C4-2B (cell line): ENCODE measurements around the gene SELENOS.

Source experiments
- CTCF ChIP-seq: fragments of 450-650 bp; conservative IDR thresholded peaks from 2 replicates; pipeline ENCODE4 v1.5.1; 2017; ENCODE audit warnings: mild to moderate bottlenecking
- ZFX ChIP-seq: fragments of 450-650 bp; IDR thresholded peaks from 2 replicates; pipeline ENCODE4 v1.6.1; 2017

- no peak for TF ChIP-seq CTCF
- TF ChIP-seq ZFX = no peak
Measured at GRCh38 chr15:101318839-101319238, 41.6 kb upstream of the SELENOS start.
